ENCODE measurements around the gene ASTN2.

Gene ASTN2

GRCh38 chr9:117377046-117377445, 37.8 kb downstream of the ASTN2 start:
- no peak for DNase-seq (ENCODE audit: low read depth)
- H3K4me3 ChIP-seq (ENCODE audit: low read depth, low read length) = no peak overlapping the region

- H3K4me3 ChIP-seq (ENCODE audit: low read depth, low read length) = no peak overlapping the region
- no peak for DNase-seq (ENCODE audit: low read depth)
These were observed 38.9 kb downstream of the ASTN2 start for GRCh38 chr9:117375956-117376355.

GRCh38 chr9:117374076-117374725, 40.7 kb downstream of the ASTN2 start:
- DNase-seq (ENCODE audit: low read depth) = no peak

GRCh38 chr9:117368684-117369230, 46.1 kb downstream of the ASTN2 start:
- H3K4me3 ChIP-seq (ENCODE audit: low read depth, low read length) = no peak overlapping the region
- DNase-seq (ENCODE audit: low read depth) = no peak

More at GRCh38 chr9:117374076-117374725, 40.7 kb downstream of the ASTN2 start:
- no peak overlapping the region for H3K4me3 ChIP-seq (ENCODE audit: low read depth, low read length)

- DNase-seq (ENCODE audit: low read depth) = no peak
- H3K4me3 ChIP-seq (ENCODE audit: low read depth, low read length) = no peak overlapping the region
These were observed 49.4 kb downstream of the ASTN2 start for GRCh38 chr9:117365438-117365837.

- H3K4me3 ChIP-seq (ENCODE audit: low read depth, low read length) = no peak overlapping the region
- DNase-seq (ENCODE audit: low read depth) = no peak
These were observed 51.9 kb downstream of the ASTN2 start for GRCh38 chr9:117363006-117363405.

- DNase-seq (ENCODE audit: low read depth) = no peak
- no peak overlapping the region for H3K4me3 ChIP-seq (ENCODE audit: low read depth, low read length)
These were observed 54.9 kb downstream of the ASTN2 start for GRCh38 chr9:117359910-117360309.

- DNase-seq (ENCODE audit: low read depth) = no peak
These were observed 59.3 kb downstream of the ASTN2 start for GRCh38 chr9:117355542-117355941.

GRCh38 chr9:117354997-117355396, 59.9 kb downstream of the ASTN2 start:
- H3K4me3 ChIP-seq (ENCODE audit: low read depth, low read length) = no peak overlapping the region
- DNase-seq (ENCODE audit: low read depth) = no peak

More at GRCh38 chr9:117355542-117355941, 59.3 kb downstream of the ASTN2 start:
- H3K4me3 ChIP-seq (ENCODE audit: low read depth, low read length) = no peak overlapping the region

- no peak for DNase-seq (ENCODE audit: low read depth)
- H3K4me3 ChIP-seq (ENCODE audit: low read depth, low read length) = no peak overlapping the region
These were observed 60.5 kb downstream of the ASTN2 start for GRCh38 chr9:117354244-117354847.

- DNase-seq (ENCODE audit: low read depth) = no peak
- H3K4me3 ChIP-seq (ENCODE audit: low read depth, low read length) = no peak overlapping the region
These were observed 69.8 kb downstream of the ASTN2 start for GRCh38 chr9:117344892-117345660.

GRCh38 chr9:117343427-117343826, 71.4 kb downstream of the ASTN2 start:
- no peak for DNase-seq (ENCODE audit: low read depth)
- no peak overlapping the region for H3K4me3 ChIP-seq (ENCODE audit: low read depth, low read length)

- no peak for DNase-seq (ENCODE audit: low read depth)
These were observed 73.7 kb downstream of the ASTN2 start for GRCh38 chr9:117341151-117341550.

GRCh38 chr9:117340422-117340821, 74.4 kb downstream of the ASTN2 start:
- DNase-seq (ENCODE audit: low read depth) = no peak
- no peak overlapping the region for H3K4me3 ChIP-seq (ENCODE audit: low read depth, low read length)

More at GRCh38 chr9:117341151-117341550, 73.7 kb downstream of the ASTN2 start:
- no peak overlapping the region for H3K4me3 ChIP-seq (ENCODE audit: low read depth, low read length)

GRCh38 chr9:117335837-117336433, 78.9 kb downstream of the ASTN2 start:
- H3K4me3 ChIP-seq (ENCODE audit: low read depth, low read length) = no peak overlapping the region
- DNase-seq (ENCODE audit: low read depth) = no peak

GRCh38 chr9:117334101-117334500, 80.8 kb downstream of the ASTN2 start:
- DNase-seq (ENCODE audit: low read depth) = no peak
- H3K4me3 ChIP-seq (ENCODE audit: low read depth, low read length) = no peak overlapping the region

- no peak overlapping the region for H3K4me3 ChIP-seq (ENCODE audit: low read depth, low read length)
- DNase-seq (ENCODE audit: low read depth) = no peak
These were observed 89.0 kb downstream of the ASTN2 start for GRCh38 chr9:117325831-117326230.

- no peak for DNase-seq (ENCODE audit: low read depth)
- H3K4me3 ChIP-seq (ENCODE audit: low read depth, low read length) = no peak overlapping the region
These were observed 89.6 kb downstream of the ASTN2 start for GRCh38 chr9:117325110-117325731.

- DNase-seq (ENCODE audit: low read depth) = no peak
- no peak overlapping the region for H3K4me3 ChIP-seq (ENCODE audit: low read depth, low read length)
These were observed 91.5 kb downstream of the ASTN2 start for GRCh38 chr9:117323390-117323789.
